ENCODE results near the gene PSMC1. TPM values are rescaled to one million over a fixed set of nuclear protein-coding genes. Genes with fewer than 3 reads are reported as not detected.

Gene PSMC1
- total and polyA plus RNA-seq, 11 donors = 113 to 378 (median 126) TPM

DNA sequence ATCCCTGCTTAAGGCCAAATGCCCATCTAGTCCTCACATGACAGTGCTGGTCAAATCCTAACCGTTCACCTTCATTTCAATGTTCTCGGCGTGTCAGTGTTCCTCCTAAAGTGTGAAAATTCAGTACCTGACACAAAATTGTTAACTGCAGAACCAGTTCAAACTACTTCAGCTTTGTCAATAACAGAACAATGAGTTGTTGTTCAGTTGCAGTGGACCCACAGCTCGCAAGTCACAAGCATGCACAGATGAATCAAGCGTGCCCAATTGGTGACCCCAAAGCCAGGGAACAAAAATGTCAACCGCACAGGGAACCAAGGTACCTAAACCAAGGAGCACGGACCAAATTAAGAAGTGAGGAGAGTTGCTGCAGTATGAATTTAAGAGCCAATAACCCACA lies 52.2 kb downstream of the PSMC1 start:
- 95 to 97% (median 97%) methylated on average over 7 of the region's 7 CpGs for WGBS, 4 donors
- intact Hi-C loops (cut with DNase I) = loop anchor here in 8 of 10 donors (10.0 kb wide), 4 partner anchors 86 to 586 kb away; partner anchors contain the start of gene CALM1 (in 3 of the 8)

GRCh38 chr14:90317286-90317685 lies 60.9 kb downstream of the PSMC1 start:
- Histone ChIP-seq H3K9me3 (no peaks in the 10 kb centered on the region), H3K27me3 (no peaks in the 10 kb centered on the region), H3K36me3 (peaks cover 0 to 70% (median 53%) of the 10 kb centered on the region in 9 donors), H3K4me3 (no peak overlapping the region), H3K27ac (no peak overlapping the region), H3K4me1 (peaks cover 0 to 3% (median 0%) of the 10 kb centered on the region in 12 donors)
- DNase-seq (no peak), ATAC-seq (no peak)
- intact Hi-C loops (cut with DNase I) = no loop called here
- WGBS, 4 donors = 81 to 92% (median 89%) methylated on average over 2 of the region's 2 CpGs
- TF ChIP-seq POLR2A (IDR thresholded peaks at IDR 0.05) (no peak), CTCF (IDR thresholded peaks at IDR 0.05) (no peak)

More for the DNA sequence above, 52.2 kb downstream of the PSMC1 start:
- no peak overlapping the region for H3K27ac ChIP-seq
- peaks cover 0 to 96% (median 75%) of the 10 kb centered on the region in 9 donors for H3K36me3 ChIP-seq
- H3K27me3 ChIP-seq = no peaks in the 10 kb centered on the region
- DNase-seq (no peak), ATAC-seq (no peak)
- H3K4me1 ChIP-seq = no peaks in the 10 kb centered on the region
- no peak for TF ChIP-seq POLR2A (IDR thresholded peaks at IDR 0.05)
- TF ChIP-seq CTCF (IDR thresholded peaks at IDR 0.05) = no peak
- no peaks in the 10 kb centered on the region for H3K9me3 ChIP-seq
- H3K4me3 ChIP-seq = no peak overlapping the region

DNA sequence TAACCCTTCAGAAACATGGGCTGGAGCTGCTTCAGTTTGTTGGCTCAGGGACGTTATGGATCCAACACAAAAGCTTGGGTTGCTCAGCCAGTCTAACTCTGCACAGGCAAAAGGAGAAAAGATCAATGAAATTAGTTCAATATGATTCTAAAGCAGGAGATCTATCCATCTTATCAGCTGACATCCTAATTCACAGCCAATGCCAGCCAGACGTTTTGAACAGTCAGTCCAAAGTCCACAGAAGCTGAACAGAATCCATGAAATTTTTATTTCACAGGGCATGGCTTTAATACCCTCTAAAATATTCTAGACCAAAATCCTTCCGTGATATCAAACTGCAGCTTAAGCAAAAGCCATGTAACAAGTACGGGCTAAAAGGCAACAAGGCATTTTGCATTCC lies 61.7 kb downstream of the PSMC1 start:
- ATAC-seq (no peak), DNase-seq (no peak)
- no peak overlapping the region for H3K4me3 ChIP-seq
- no peak for TF ChIP-seq POLR2A (IDR thresholded peaks at IDR 0.05)
- no peak for TF ChIP-seq CTCF (IDR thresholded peaks at IDR 0.05)
- peaks cover 0 to 63% (median 46%) of the 10 kb centered on the region in 9 donors for H3K36me3 ChIP-seq
- intact Hi-C loops (cut with DNase I) = no loop called here
- H3K27me3 ChIP-seq = no peaks in the 10 kb centered on the region
- peaks cover 0 to 3% (median 0%) of the 10 kb centered on the region in 12 donors for H3K4me1 ChIP-seq
- no peak overlapping the region for H3K27ac ChIP-seq
- no peaks in the 10 kb centered on the region for H3K9me3 ChIP-seq
- WGBS, 4 donors = 81 to 87% (median 84%) methylated on average over 4 of the region's 4 CpGs

DNA sequence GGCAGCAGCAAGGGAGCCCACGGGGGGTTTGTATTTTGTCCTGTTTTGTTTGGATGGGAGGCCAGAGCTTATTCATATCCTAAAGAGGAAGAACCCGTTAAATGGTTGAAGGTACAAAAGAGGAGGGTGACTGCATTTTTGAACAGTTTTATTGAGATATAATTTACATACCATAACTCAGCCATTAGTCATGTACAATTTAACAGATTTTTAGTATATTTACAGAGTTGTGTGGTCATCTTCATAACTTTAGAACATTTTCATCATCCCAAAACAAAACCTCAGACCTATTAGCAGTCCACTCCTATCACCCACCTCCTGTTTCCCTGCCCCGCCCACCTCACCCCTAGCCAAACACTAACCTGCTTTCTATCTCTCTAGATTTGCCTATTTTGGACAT lies 62.8 kb downstream of the PSMC1 start:
- ATAC-seq = no peak
- H3K27ac ChIP-seq = no peak overlapping the region
- intact Hi-C loops (cut with DNase I) = no loop called here
- H3K4me1 ChIP-seq = peaks cover 0 to 3% (median 0%) of the 10 kb centered on the region in 12 donors
- 80 to 93% (median 88%) methylated on average over 3 of the region's 3 CpGs for WGBS, 4 donors
- no peaks in the 10 kb centered on the region for H3K9me3 ChIP-seq
- no peak for TF ChIP-seq CTCF (IDR thresholded peaks at IDR 0.05)
- TF ChIP-seq POLR2A (IDR thresholded peaks at IDR 0.05) = no peak
- H3K27me3 ChIP-seq = no peaks in the 10 kb centered on the region
- H3K36me3 ChIP-seq = peaks cover 0 to 51% (median 36%) of the 10 kb centered on the region in 9 donors
- no peak overlapping the region for H3K4me3 ChIP-seq
- DNase-seq = no peak
